Ascending aorta (tissue), 2 donors: Measurements from ENCODE around the gene MECR. TPM values are rescaled to one million over a fixed set of nuclear protein-coding genes. Genes with fewer than 3 reads are reported as not detected.
A peak's percentile ranks its signal among the peaks of the same experiment; 100 is the strongest.

Source experiments
- DNase-seq, 2 donors: peaks; one replicate each; pipeline ENCODE4 v3.0.0-alpha.2; 2019; ENCODE audit warnings: low spot score in 2 of 2
- H3K27ac ChIP-seq, 2 donors: fragments of 200-600 bp; sonication (generic); one replicate each; pipeline ENCODE4 v1.5.1; 2016 to 2017; ENCODE audit warnings: mild to moderate bottlenecking in 1 of 2
- H3K27me3 ChIP-seq: fragments of 200-600 bp; sonication (generic); one replicate; pipeline ENCODE4 v1.5.1; 2017
- H3K36me3 ChIP-seq, 2 donors: fragments of 200-600 bp; sonication (generic); one replicate each; pipeline ENCODE4 v1.5.1; 2016
- H3K4me1 ChIP-seq, 2 donors: fragments of 200-600 bp; sonication (generic); one replicate each; pipeline ENCODE4 v1.5.1; 2016 to 2017; ENCODE audit warnings: mild to moderate bottlenecking in 1 of 2
- H3K4me3 ChIP-seq, 2 donors: fragments of 200-600 bp; sonication (generic); one replicate each; pipeline ENCODE4 v1.5.1; 2016 to 2017; ENCODE audit warnings: mild to moderate bottlenecking in 1 of 2
- H3K9me3 ChIP-seq, 2 donors: fragments of 200-600 bp; sonication (generic); one replicate each; pipeline ENCODE4 v1.5.1; 2016
- CTCF ChIP-seq, 3 experiments: fragments of 200-600 bp in 2 of 3; fragments of 450-650 bp in 1 of 3; sonication (generic) in 2 of 3; IDR thresholded peaks; one replicate each; pipeline ENCODE4 v1.5.1; 2016 to 2019; ENCODE audit warnings: antibody characterized with exemption in 3 of 3, mild to moderate bottlenecking in 1 of 3, moderate library complexity in 1 of 3
- intact Hi-C: fragments of 100-400 bp; cut with DNase I; formaldehyde crosslinking; loops from one replicate; pipeline ENCODE4 v1.15.1; 2023
- total RNA-seq: library from RNA; depleted of rRNA; stranded (reverse); fragments of >200 nt; gene quantifications from one replicate; pipeline ENCODE4 v1.1.0, GENCODE V29; 2016

The MECR gene
- total RNA-seq, 1 donor from 2014 or later, result 1.2 TPM

GRCh38 chr1:29208442-29208841, 22.3 kb downstream of the MECR start:
- H3K4me1 ChIP-seq, result no peaks in the 10 kb centered on the region
- peaks cover 12 to 48% of the 10 kb centered on the region in 2 donors for H3K36me3 ChIP-seq
- H3K9me3 ChIP-seq, result no peaks in the 10 kb centered on the region
- DNase-seq, result no peak
- TF ChIP-seq CTCF (IDR thresholded peaks at IDR 0.05), result no peak
- H3K27me3 ChIP-seq, result no peaks in the 10 kb centered on the region
- no peak overlapping the region for H3K4me3 ChIP-seq
- intact Hi-C loops, result no loop called here
- H3K27ac ChIP-seq, result no peak overlapping the region

GRCh38 chr1:29202584-29203340, 28.0 kb downstream of the MECR start:
- intact Hi-C loops, result loop anchor here (1.0 to 5.0 kb wide), 6 partner anchors 20 to 418 kb away; no protein-coding TSS in a partner anchor
- Histone ChIP-seq H3K27ac (peak overlapping the region; percentile 90 to 91), H3K4me1 (peaks cover 0 to 7% of the 10 kb centered on the region in 2 donors), H3K27me3 (no peaks in the 10 kb centered on the region), H3K4me3 (no peak overlapping the region), H3K9me3 (no peaks in the 10 kb centered on the region), H3K36me3 (peaks cover 8 to 50% of the 10 kb centered on the region in 2 donors)
- DNase-seq, result peak; percentile 81 to 98
- TF ChIP-seq CTCF (IDR thresholded peaks at IDR 0.05), result peak; percentile 86 to 94 (median 89)

- Histone ChIP-seq H3K27ac (peak overlapping the region; percentile 90 to 91), H3K36me3 (peaks cover 8 to 50% of the 10 kb centered on the region in 2 donors), H3K27me3 (no peaks in the 10 kb centered on the region), H3K9me3 (no peaks in the 10 kb centered on the region), H3K4me1 (peaks cover 0 to 7% of the 10 kb centered on the region in 2 donors), H3K4me3 (no peak overlapping the region)
- DNase-seq, result no peak
- TF ChIP-seq CTCF (IDR thresholded peaks at IDR 0.05), result no peak
- intact Hi-C loops, result loop anchor here (1.0 to 5.0 kb wide), 6 partner anchors 20 to 417 kb away; no protein-coding TSS in a partner anchor
These were observed 28.7 kb downstream of the MECR start for GRCh38 chr1:29202053-29202452.

- DNase-seq, result no peak
- peaks cover 8 to 48% of the 10 kb centered on the region in 2 donors for H3K36me3 ChIP-seq
- no peaks in the 10 kb centered on the region for H3K9me3 ChIP-seq
- no peak for TF ChIP-seq CTCF (IDR thresholded peaks at IDR 0.05)
- no peaks in the 10 kb centered on the region for H3K27me3 ChIP-seq
- no peak overlapping the region for H3K4me3 ChIP-seq
- peaks cover 0 to 7% of the 10 kb centered on the region in 2 donors for H3K4me1 ChIP-seq
- intact Hi-C loops, result loop anchor here (1.0 to 5.0 kb wide), 6 partner anchors 19 to 417 kb away; no protein-coding TSS in a partner anchor
- H3K27ac ChIP-seq, result peak overlapping the region; percentile 90 to 91
These were observed 29.1 kb downstream of the MECR start for GRCh38 chr1:29201595-29202051.

GRCh38 chr1:29200906-29201594, 29.7 kb downstream of the MECR start:
- DNase-seq, result no peak
- peak overlapping the region in 1 of 2 donors; percentile 90 for H3K27ac ChIP-seq
- no peak for TF ChIP-seq CTCF (IDR thresholded peaks at IDR 0.05)
- H3K36me3 ChIP-seq, result peaks cover 8 to 43% of the 10 kb centered on the region in 2 donors
- peaks cover 0 to 7% of the 10 kb centered on the region in 2 donors for H3K4me1 ChIP-seq
- no peaks in the 10 kb centered on the region for H3K9me3 ChIP-seq
- intact Hi-C loops, result loop anchor here (5.0 kb wide), 2 partner anchors 149 to 164 kb away; no protein-coding TSS in a partner anchor
- H3K4me3 ChIP-seq, result no peak overlapping the region
- H3K27me3 ChIP-seq, result no peaks in the 10 kb centered on the region
